ENCODE data around the gene PPP2R5C. TPM values are rescaled to one million over a fixed set of nuclear protein-coding genes. Genes with fewer than 3 reads are reported as not detected.

Gene PPP2R5C
- total RNA-seq, 2 experiments from 2014 or later = 238 to 242 TPM

GRCh38 chr14:101839236-101839635 is 77.7 kb downstream of the PPP2R5C start:
- Mint-ChIP-seq H3K4me1 (ENCODE audit: low read depth) (peaks cover 86% of the 10 kb centered on the region), H3K4me3 (peak overlapping the region; percentile 34), H3K36me3 (ENCODE audit: low read depth) (peaks cover 36% of the 10 kb centered on the region), H3K9me3 (no peaks in the 10 kb centered on the region), H3K27me3 (no peaks in the 10 kb centered on the region), H3K27ac (peak overlapping the region; percentile 96)
- TF ChIP-seq CTCF (IDR thresholded peaks at IDR 0.05) = no peak
- ChIA-PET CTCF (no interaction called here), POLR2A (interaction anchor here (0.7 to 1.3 kb wide), 6 partner anchors 8 to 69 kb away, joined by 3 to 4 read pairs (median 3); no protein-coding TSS in a partner anchor)
- intact Hi-C loops (cut with micrococcal nuclease) = no loop called here
- DNase-seq (peak; percentile 77), ATAC-seq (peak; percentile 77)

GRCh38 chr14:101839661-101840060 is 78.2 kb downstream of the PPP2R5C start:
- Mint-ChIP-seq H3K4me3 (peak overlapping the region; percentile 34), H3K27ac (peak overlapping the region; percentile 96), H3K36me3 (ENCODE audit: low read depth) (peaks cover 40% of the 10 kb centered on the region), H3K4me1 (ENCODE audit: low read depth) (peaks cover 86% of the 10 kb centered on the region), H3K27me3 (no peaks in the 10 kb centered on the region), H3K9me3 (no peaks in the 10 kb centered on the region)
- TF ChIP-seq CTCF (IDR thresholded peaks at IDR 0.05) = no peak
- ChIA-PET CTCF (no interaction called here), POLR2A (interaction anchor here (0.7 to 1.3 kb wide), 6 partner anchors 9 to 69 kb away, joined by 3 to 4 read pairs (median 3); no protein-coding TSS in a partner anchor)
- ATAC-seq (no peak), DNase-seq (no peak)
- intact Hi-C loops (cut with micrococcal nuclease) = loop anchor here (5.0 kb wide), 1 partner anchor 67 kb away; no protein-coding TSS in a partner anchor

- peaks cover 40% of the 10 kb centered on the region for H3K36me3 Mint-ChIP-seq (ENCODE audit: low read depth)
- ChIA-PET POLR2A (interaction anchor here (1.0 to 2.7 kb wide), 3 partner anchors 11 to 135 kb away, joined by 3 to 13 read pairs (median 3); no protein-coding TSS in a partner anchor), CTCF (interaction anchor here (1.1 to 2.5 kb wide), 5 partner anchors 13 to 70 kb away, joined by 3 to 13 read pairs (median 4); no protein-coding TSS in a partner anchor)
- no peak overlapping the region for H3K4me3 Mint-ChIP-seq
- peak overlapping the region; percentile 96 for H3K27ac Mint-ChIP-seq
- ATAC-seq (no peak), DNase-seq (no peak)
- TF ChIP-seq CTCF (IDR thresholded peaks at IDR 0.05) = no peak
- intact Hi-C loops (cut with micrococcal nuclease) = loop anchor here (5.0 kb wide), 1 partner anchor 69 kb away; no protein-coding TSS in a partner anchor
- H3K4me1 Mint-ChIP-seq (ENCODE audit: low read depth) = peaks cover 86% of the 10 kb centered on the region
- H3K27me3 Mint-ChIP-seq = no peaks in the 10 kb centered on the region
- no peaks in the 10 kb centered on the region for H3K9me3 Mint-ChIP-seq
Observed at GRCh38 chr14:101840649-101841369, 79.3 kb downstream of the PPP2R5C start.

- no peaks in the 10 kb centered on the region for H3K9me3 Mint-ChIP-seq
- peaks cover 39% of the 10 kb centered on the region for H3K36me3 Mint-ChIP-seq (ENCODE audit: low read depth)
- ChIA-PET CTCF (interaction anchor here (0.6 to 3.9 kb wide), 12 partner anchors 11 to 136 kb away, joined by 3 to 49 read pairs (median 4); no protein-coding TSS in a partner anchor), POLR2A (interaction anchor here (0.6 to 2.7 kb wide), 4 partner anchors 8 to 28 kb away, joined by 4 to 13 read pairs (median 4); no protein-coding TSS in a partner anchor)
- no peak for TF ChIP-seq CTCF (IDR thresholded peaks at IDR 0.05)
- no peaks in the 10 kb centered on the region for H3K27me3 Mint-ChIP-seq
- intact Hi-C loops (cut with micrococcal nuclease) = loop anchor here (5.0 kb wide), 1 partner anchor 71 kb away; no protein-coding TSS in a partner anchor
- H3K4me1 Mint-ChIP-seq (ENCODE audit: low read depth) = peaks cover 84% of the 10 kb centered on the region
- H3K4me3 Mint-ChIP-seq = no peak overlapping the region
- no peak for ATAC-seq
- H3K27ac Mint-ChIP-seq = peak overlapping the region; percentile 79
- DNase-seq = no peak
Observed at GRCh38 chr14:101843038-101843437, 81.5 kb downstream of the PPP2R5C start.
